GM12878 (cell line): ENCODE data around the gene SHROOM1.

Experiments used
- SMARCA5 ChIP-seq: fragments of 450-650 bp; IDR thresholded peaks from 2 replicates; pipeline ENCODE4 v1.6.1; 2017; ENCODE audit warnings: mild to moderate bottlenecking
- YY1 ChIP-seq: IDR thresholded peaks from 2 replicates; pipeline ENCODE4 v1.6.1; 2011; ENCODE audit warnings: low read depth, mild to moderate bottlenecking, low read length

GRCh38 chr5:132772291-132773070 is 58.0 kb downstream of the SHROOM1 start:
- TF ChIP-seq YY1: no peak
- TF ChIP-seq SMARCA5: no peak
